Central memory CD4-positive, alpha-beta T cell (primary cell): Measurements from ENCODE around the gene ZBTB40.

Experiments
- DNase-seq: peaks from one replicate; pipeline ENCODE4 v3.0.0; 2022

Gene ZBTB40

GRCh38 chr1:22471078-22471477 is 19.4 kb downstream of the ZBTB40 start:
- no peak for DNase-seq

- no peak for DNase-seq
These were observed 20.0 kb downstream of the ZBTB40 start for GRCh38 chr1:22471610-22472009.

GRCh38 chr1:22472596-22472995 is 20.9 kb downstream of the ZBTB40 start:
- no peak for DNase-seq

GRCh38 chr1:22473952-22474351 is 22.3 kb downstream of the ZBTB40 start:
- no peak for DNase-seq

GRCh38 chr1:22476566-22476965 is 24.9 kb downstream of the ZBTB40 start:
- no peak for DNase-seq

- no peak for DNase-seq
These were observed 31.5 kb downstream of the ZBTB40 start for GRCh38 chr1:22483121-22483520.

GRCh38 chr1:22484706-22485345 is 33.2 kb downstream of the ZBTB40 start:
- DNase-seq, result no peak

- DNase-seq, result no peak
These were observed 33.8 kb downstream of the ZBTB40 start for GRCh38 chr1:22485431-22485830.

GRCh38 chr1:22487781-22488180 is 36.1 kb downstream of the ZBTB40 start:
- DNase-seq, result no peak

- no peak for DNase-seq
These were observed 36.7 kb downstream of the ZBTB40 start for GRCh38 chr1:22488319-22488718.

GRCh38 chr1:22489278-22489677 is 37.6 kb downstream of the ZBTB40 start:
- DNase-seq, result no peak

- no peak for DNase-seq
These were observed 38.2 kb downstream of the ZBTB40 start for GRCh38 chr1:22489823-22490222.

- DNase-seq, result no peak
These were observed 38.7 kb downstream of the ZBTB40 start for GRCh38 chr1:22490309-22490708.

GRCh38 chr1:22491995-22492715 is 40.5 kb downstream of the ZBTB40 start:
- DNase-seq, result no peak

GRCh38 chr1:22494144-22494543 is 42.5 kb downstream of the ZBTB40 start:
- no peak for DNase-seq

GRCh38 chr1:22494943-22495579 is 43.4 kb downstream of the ZBTB40 start:
- no peak for DNase-seq

GRCh38 chr1:22496536-22497160 is 45.0 kb downstream of the ZBTB40 start:
- DNase-seq, result no peak

GRCh38 chr1:22498463-22498862 is 46.8 kb downstream of the ZBTB40 start:
- no peak for DNase-seq

- no peak for DNase-seq
These were observed 48.4 kb downstream of the ZBTB40 start for GRCh38 chr1:22500058-22500457.

GRCh38 chr1:22500471-22500870 is 48.8 kb downstream of the ZBTB40 start:
- no peak for DNase-seq

- no peak for DNase-seq
These were observed 50.6 kb downstream of the ZBTB40 start for GRCh38 chr1:22502202-22502601.

- no peak for DNase-seq
These were observed 52.2 kb downstream of the ZBTB40 start for GRCh38 chr1:22503721-22504410.

GRCh38 chr1:22506130-22506692 is 54.6 kb downstream of the ZBTB40 start:
- DNase-seq, result no peak
